Fibroblast of skin of right biceps (primary cell): ENCODE measurements around the gene CCT7.
"Not testable (repeated sequence)": the region's sequence is repeated elsewhere in the genome, so short reads cannot be mapped to it uniquely, and the experiment has no call there.

Experiments
- DNase-seq: peaks from one replicate; pipeline ENCODE4 v3.0.0-alpha.2; 2013

CCT7 gene

DNA sequence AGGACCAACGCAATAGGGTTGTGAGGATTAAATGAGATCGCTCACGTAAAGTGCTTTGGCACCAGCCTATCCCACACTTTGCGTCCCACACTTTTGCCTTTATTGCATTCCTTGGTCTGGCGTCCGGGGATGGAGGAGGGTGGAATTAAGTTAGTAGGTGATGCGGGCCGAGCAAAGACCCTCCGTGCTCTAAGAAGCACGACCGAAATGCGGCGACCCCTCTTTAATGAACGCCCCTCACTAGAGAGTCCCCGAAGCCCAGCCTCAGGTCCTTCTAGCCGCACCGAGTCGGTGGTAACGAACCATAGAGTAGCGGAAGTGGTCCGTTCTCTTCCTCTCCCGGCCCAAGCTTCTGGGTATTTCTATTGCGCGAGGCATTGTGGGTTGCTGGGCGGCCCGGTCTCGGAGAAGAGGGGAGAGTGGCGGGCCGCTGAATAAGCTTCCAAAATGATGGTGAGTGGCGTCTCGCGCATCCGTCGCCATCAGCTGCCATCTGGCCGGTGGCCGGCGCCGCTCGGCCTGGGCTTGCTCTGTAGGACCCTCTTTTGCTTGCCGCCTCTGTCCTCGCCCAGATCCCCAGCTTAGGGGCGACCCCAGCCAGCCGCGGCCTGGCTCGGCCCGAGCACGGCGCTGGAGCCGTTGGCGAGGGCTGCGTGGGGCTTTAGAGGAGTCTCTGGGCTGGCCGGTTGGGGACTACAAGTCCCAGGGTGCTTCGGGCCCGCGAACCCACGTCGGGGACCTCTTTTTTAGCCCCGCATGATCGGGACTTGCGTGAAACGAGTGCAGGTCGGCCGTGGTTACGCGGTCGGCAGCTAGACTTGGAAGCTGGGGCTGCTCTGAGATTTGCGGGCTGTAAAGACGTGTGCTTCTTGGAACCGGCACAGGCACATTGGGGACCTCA, at the start of gene CCT7:
TSS of gene CCT7 (plus strand) at position 377 of the 901 bp plus-strand sequence. CDS start at position 448, 71 bp downstream.
- peak; percentile 93 for DNase-seq

DNA sequence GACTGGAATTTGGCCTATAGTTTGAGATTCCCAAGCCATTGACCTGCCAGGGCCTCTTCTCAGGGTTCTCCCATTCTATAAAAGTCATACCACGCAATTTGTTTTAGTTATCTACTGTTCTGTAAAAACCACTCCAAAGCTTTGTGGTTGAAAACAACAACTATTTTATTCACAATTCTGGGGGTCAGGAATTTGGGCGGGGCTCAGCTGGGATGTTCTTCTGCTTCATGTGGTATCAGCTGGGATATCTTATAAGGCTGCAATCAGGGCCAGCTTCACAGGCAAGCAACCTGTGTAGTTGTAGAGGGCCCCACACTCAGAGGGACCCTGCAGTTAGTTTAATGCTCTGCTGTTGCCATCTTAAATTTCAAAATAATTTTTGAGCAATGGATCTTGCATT, 48.1 kb upstream of the CCT7 start:
- DNase-seq: no peak

DNA sequence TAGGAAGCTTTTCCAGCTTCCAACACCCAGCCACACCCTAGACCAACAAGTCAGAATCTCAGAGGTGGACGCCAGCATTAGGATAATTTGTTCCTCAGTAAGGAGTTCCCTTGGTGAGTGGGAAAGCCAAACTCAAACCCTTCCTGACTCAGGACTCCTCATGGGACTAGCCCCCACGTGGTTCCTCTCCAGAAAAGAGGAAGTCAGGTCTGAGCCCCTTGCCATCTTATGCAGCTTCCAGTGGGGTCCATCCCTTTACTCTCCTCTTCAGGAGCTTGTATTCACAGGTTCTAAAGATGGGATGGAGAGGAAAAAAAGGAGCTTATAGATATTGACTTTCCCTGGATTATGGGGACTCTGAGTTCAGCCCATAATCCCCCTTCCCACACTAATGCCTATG, 46.6 kb upstream of the CCT7 start:
- no peak for DNase-seq

- DNase-seq: no peak
Observed at GRCh38 chr2:73197579-73197978, 36.5 kb upstream of the CCT7 start.

GRCh38 chr2:73200281-73200680, 33.8 kb upstream of the CCT7 start:
- not testable (repeated sequence) for DNase-seq

- DNase-seq: no peak
Observed at GRCh38 chr2:73202156-73203054, 31.7 kb upstream of the CCT7 start, which contains the start of gene NOTO. Gene NOTO, plus strand, starts transcription at chr2:73202574. Its CDS starts 93 bp downstream, at chr2:73202667.

GRCh38 chr2:73203055-73203681, 30.9 kb upstream of the CCT7 start:
- no peak for DNase-seq

DNA sequence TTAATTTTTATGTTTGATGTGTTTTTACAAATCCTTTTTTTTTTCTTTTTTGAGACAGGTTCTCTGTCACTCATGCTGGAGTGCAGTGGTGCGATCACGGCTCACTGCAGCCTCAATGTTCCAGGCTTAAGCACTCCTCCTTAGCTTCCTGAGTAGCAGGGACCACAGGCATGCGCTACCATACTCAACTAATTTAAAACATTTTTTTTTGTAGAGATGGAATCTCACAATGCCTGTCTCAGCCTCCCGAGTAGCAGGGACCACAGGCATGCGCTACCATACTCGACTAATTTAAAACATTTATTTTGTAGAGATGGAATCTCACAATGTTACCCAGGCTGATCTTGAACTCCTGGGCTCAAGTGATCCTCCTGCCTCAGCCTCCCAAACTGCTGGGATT, 28.5 kb upstream of the CCT7 start:
- peak; percentile 70 for DNase-seq

DNA sequence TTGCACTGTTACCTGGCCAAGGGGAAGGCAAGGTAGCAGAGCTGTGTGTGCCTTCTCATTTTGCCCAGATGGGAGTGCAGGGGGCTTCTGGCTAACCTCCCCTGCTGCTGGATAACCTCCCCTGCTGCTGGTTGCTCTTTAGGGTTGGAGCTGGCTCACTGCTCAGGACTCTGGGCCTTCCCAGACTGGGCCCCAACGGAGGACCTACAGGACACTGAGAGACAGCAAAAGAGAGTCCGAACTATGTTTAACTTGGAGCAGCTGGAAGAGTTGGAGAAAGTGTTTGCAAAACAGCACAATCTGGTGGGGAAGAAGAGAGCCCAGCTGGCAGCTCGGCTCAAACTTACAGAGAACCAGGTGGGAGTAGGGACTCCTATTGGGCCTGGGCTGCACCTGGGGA, 25.9 kb upstream of the CCT7 start:
- no peak for DNase-seq

DNA sequence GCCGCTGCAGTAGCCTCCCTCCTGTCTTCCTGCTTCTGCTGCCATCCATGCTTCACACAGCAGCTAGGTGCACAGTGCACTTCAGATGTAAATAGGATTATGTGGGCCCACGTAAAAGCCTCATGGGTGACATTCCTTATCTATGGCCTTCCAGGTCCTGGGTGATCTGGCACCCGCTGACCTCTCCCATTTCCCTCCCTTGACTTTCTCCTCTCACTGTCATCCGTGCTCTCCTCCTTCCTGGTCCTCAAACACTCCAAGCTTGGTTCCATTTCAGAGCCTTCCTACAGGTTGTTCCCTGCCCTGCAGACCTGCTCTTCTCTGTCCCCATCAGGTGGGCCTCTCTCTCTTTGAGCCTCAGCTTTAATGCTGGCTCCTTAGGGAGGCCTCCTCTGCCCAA, 24.1 kb upstream of the CCT7 start:
- no peak for DNase-seq

DNA sequence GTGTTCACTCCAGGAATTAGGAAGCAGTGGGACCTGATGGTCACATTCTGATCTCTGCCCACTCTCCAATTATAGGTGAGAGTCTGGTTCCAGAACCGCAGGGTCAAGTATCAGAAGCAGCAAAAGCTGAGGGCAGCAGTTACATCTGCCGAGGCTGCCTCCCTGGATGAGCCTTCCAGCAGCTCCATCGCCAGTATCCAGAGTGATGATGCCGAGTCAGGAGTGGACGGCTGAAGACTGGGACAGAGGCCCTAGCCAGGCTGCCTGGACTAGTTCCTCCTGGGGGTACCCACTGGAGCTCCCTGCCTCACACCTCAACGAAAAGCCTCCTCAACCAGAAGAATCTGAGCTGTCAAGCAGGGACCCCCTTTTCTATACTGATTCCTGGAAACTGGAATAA, 23.4 kb upstream of the CCT7 start:
- DNase-seq: no peak

DNA sequence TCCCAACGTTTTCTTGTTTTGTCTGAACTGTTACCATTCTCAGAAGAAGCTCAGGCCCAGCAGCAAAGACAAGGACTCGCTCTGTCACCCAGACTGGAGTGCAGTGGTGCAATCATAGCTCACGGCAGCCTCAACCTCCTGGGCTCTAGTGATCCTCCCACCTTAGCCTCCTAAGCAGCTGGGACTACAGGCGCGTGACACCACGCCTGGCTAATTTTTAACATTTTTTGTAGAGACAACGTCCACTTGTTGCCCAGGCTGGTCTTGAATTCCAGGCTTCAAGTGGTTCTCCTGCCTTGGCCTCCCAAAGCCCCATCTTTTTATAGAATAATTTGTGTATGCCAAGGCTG, 22.0 kb upstream of the CCT7 start:
- no peak for DNase-seq

DNA sequence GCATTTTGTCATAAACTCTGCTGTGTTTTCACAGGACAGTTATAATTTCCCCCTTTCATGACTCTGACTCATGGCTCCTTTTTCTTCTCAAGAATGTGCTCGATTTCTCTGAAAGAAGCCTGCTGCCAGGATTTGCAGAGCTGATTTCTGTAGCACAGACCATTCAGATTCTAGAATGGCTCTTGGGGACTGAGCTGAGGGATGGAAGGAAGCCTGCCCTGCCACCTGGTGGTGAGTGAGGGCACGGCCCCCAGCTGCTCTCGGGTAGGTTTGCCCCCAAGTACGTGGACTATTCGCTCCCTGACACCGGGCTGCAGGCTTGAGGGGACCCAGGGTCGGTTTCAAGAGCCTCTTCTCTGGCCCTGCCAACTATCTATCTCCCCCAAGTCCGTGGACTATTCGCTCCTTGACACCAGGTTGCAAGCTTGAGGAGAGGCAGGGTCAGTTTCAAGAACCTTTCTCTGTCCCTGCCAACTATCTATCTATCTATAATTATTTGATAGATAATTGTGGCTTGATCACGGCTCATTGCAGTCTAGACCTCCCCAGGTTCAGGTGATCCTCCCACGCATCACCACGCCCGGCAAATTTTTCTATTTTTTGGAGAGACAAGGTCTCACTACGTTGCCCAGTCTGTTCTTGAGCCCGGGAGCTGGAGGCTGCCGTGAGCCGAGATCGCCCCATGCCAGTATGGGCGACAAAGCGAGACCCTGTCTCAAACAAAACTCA, 21.5 kb upstream of the CCT7 start:
- DNase-seq: peak; percentile 80

DNA sequence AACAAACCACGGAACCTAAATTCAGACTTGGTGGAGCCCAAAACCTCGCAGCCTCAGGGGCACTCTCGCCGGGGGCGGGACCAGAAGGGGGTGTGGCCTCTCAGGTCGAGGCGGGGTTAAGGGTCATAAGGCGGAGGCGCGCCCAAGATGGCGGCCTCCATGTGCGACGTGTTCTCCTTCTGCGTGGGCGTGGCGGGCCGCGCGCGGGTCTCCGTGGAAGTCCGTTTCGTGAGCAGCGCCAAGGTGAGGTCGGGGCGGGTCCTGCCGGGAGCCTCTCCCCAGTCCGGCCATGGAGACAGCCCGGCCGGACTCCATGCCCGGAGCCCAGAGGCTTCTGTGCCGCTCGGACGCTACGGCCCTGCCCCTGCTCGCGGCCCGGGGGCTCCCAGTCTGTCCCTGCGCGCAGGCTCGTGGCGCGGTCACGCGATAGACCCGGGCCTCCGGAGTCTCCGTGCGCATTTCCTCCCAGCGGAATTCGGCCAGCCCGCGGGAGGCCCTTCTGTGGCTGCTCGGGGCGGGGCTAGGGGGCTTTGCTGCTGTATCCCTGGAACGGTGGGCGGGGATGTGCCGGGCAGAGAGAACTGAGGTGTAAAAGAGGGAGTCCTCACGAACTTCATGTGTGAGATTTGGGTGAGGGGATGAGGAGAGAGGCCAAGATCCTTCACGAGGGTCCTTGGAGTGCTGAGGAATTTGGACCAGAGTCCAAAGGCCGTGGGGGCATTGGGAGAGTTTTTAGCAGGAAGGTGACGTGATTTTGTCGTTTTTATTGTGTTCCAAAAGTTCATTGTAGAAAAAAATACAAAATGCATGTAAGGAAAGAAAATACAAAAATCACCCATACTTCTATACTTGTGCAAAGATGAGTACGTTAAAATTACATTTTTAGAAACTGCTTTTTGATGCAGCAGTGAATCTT, 19.7 kb upstream of the CCT7 start, which contains the start of gene SMYD5:
TSS of gene SMYD5 (plus strand) at position 126 of the 916 bp plus-strand sequence. CDS start at position 148, 22 bp downstream.
- DNase-seq: peak; percentile 78

DNA sequence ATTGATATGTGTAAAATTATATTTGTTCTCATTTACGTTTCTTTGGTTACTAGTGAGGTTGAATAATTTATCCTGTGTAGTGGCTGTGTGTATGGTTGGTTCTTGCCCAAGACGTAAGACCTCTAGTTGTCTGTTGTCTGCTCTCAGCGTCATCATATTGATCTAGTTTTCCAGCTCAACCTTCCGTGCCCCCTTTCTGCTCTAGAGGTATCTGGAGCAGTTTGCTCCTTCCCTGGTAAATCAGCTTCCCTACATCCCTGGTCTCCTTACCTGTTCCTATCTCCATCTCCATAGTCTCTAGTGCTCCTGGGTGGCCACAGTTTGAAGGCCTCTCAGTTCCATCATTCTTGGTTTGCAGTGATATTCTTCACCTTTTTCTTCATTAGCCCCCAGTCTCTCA, 18.9 kb upstream of the CCT7 start:
- DNase-seq: no peak

DNA sequence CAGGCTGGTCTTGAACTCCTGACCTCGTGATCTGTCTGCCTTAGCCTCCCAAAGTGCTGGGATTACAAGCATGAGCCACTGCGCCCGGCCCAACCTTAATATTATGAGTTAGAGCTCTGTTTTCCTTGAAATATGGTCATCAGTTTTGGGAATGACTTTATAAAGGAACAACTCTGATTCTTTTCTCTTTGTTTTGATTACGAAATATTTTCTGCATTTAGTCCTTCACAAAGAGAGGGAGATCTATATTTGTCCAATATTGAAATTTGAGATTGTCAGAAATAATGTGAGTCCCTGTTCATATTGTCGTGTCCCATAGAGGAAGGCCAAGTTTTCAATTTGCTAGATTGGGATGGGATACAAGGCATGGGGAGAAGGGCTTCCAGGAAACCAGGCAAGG, 16.9 kb upstream of the CCT7 start:
- no peak for DNase-seq

- no peak for DNase-seq
Observed at GRCh38 chr2:73217826-73218225, 16.3 kb upstream of the CCT7 start.

GRCh38 chr2:73218298-73218697, 15.8 kb upstream of the CCT7 start:
- no peak for DNase-seq

DNA sequence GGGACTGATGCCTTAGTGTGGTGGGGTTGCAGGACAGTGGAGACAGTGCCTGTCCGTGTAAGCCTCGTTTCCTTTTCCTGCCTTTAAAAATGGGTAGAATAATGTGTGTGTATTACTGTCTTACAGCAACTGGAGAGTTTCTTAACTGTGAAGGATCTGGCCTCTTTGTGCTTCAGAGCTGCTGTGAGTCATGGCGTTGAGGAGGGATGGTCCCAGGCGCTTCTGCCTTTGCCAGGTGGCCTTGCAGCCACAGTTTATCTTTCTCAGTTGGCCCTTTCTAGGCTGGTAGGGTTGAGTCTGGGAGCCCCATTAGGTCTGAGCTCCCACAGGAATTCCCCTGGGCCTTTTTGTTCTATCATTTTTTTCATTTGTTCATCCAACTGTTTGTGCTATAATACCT, 10.3 kb upstream of the CCT7 start:
- no peak for DNase-seq

- DNase-seq: no peak
Observed at GRCh38 chr2:73225513-73226360, 8.4 kb upstream of the CCT7 start.
